Measurements from ENCODE around the gene TMEM190. TPM values are rescaled to one million over a fixed set of nuclear protein-coding genes. Genes with fewer than 3 reads are reported as not detected.
A peak's percentile ranks its signal among the peaks of the same experiment; 100 is the strongest.

The TMEM190 gene
- total and polyA plus RNA-seq, 5 donors from 2014 or later: not detected

GRCh38 chr19:55385724-55386492 is 9.3 kb downstream of the TMEM190 start, which contains the start of gene RPL28:
Gene RPL28, plus strand, starts transcription at chr19:55385932. Its CDS starts 426 bp downstream, at chr19:55386358.
- Mint-ChIP-seq H3K27ac (peak within 1 kb of the TSS; percentile 95 to 100 (median 99)), H3K27me3 (no peaks in the 10 kb centered on the region)
- H3K4me3 ChIP-seq (ENCODE audit: low read depth, low read length): peak within 1 kb of the TSS; percentile 94

DNA sequence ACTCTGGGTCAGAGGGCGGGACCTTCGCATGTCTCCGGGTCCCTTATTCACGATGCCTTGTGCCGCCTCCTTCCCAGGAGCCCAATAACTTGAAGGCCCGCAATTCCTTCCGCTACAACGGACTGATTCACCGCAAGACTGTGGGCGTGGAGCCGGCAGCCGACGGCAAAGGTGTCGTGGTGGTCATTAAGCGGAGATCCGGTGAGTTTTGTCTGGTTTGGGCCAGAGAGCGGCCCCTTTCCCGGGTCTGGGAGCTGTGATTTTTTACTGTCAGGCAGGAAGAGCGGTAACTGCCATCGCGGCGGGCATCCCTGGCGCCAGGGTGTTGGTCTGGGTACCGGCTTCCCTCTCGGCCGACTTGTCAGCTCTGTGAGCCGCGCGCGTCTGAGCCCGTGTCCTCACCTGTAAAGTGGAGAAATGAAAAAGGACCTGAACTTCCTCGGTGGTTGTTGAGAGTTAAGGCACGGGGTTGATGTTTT is 9.9 kb downstream of the TMEM190 start:
- DNase-seq (peak in 1 of 3 donors; percentile 30), ATAC-seq (ENCODE audit: low read depth in 2 of 2) (no peak)
- H3K4me3 ChIP-seq (ENCODE audit: low read depth, low read length): peak overlapping the region; percentile 90
- H3K36me3 ChIP-seq (ENCODE audit: control insufficient read depth, insufficient read depth, low read length): peaks cover 37% of the 10 kb centered on the region
- no peaks in the 10 kb centered on the region for H3K9me3 ChIP-seq (ENCODE audit: control insufficient read depth in 2 of 2, low read length in 2 of 2)
- no peaks in the 10 kb centered on the region for H3K27me3 ChIP-seq (ENCODE audit: control insufficient read depth, insufficient read depth, low read length)
- H3K4me1 ChIP-seq (ENCODE audit: control insufficient read depth, insufficient read depth, low read length, poor library complexity, severe bottlenecking): peaks cover 61% of the 10 kb centered on the region
- peaks cover 0 to 2% (median 0%) of the 10 kb centered on the region in 7 donors for H3K9me3 Mint-ChIP-seq
- H3K27me3 Mint-ChIP-seq: no peaks in the 10 kb centered on the region
- peak overlapping the region; percentile 95 to 100 (median 99) for H3K27ac Mint-ChIP-seq
- H3K36me3 Mint-ChIP-seq: peaks cover 29% of the 10 kb centered on the region
- peak overlapping the region; percentile 94 for H3K27ac ChIP-seq (ENCODE audit: insufficient read depth, low read length, poor library complexity, severe bottlenecking)
- peaks cover 5 to 81% (median 38%) of the 10 kb centered on the region in 4 donors for H3K4me1 Mint-ChIP-seq
- peak overlapping the region; percentile 97 to 100 (median 100) for H3K4me3 Mint-ChIP-seq

More at GRCh38 chr19:55385724-55386492, 9.3 kb downstream of the TMEM190 start, which contains the start of gene RPL28:
- ATAC-seq (ENCODE audit: low read depth in 2 of 2) (peak; percentile 75 to 79), DNase-seq (peak; percentile 97 to 99 (median 99))
- peaks cover 30% of the 10 kb centered on the region for H3K36me3 Mint-ChIP-seq
- Histone ChIP-seq H3K4me1 (ENCODE audit: control insufficient read depth, insufficient read depth, low read length, poor library complexity, severe bottlenecking) (peaks cover 61% of the 10 kb centered on the region), H3K27ac (ENCODE audit: insufficient read depth, low read length, poor library complexity, severe bottlenecking) (peak within 1 kb of the TSS; percentile 94), H3K36me3 (ENCODE audit: control insufficient read depth, insufficient read depth, low read length) (peaks cover 31% of the 10 kb centered on the region), H3K27me3 (ENCODE audit: control insufficient read depth, insufficient read depth, low read length) (no peaks in the 10 kb centered on the region), H3K9me3 (ENCODE audit: control insufficient read depth in 2 of 2, low read length in 2 of 2) (no peaks in the 10 kb centered on the region)
- H3K4me3 Mint-ChIP-seq: peak within 1 kb of the TSS; percentile 97 to 100 (median 100)
- peaks cover 5 to 81% (median 36%) of the 10 kb centered on the region in 4 donors for H3K4me1 Mint-ChIP-seq
- H3K9me3 Mint-ChIP-seq: peaks cover 0 to 2% (median 0%) of the 10 kb centered on the region in 7 donors

DNA sequence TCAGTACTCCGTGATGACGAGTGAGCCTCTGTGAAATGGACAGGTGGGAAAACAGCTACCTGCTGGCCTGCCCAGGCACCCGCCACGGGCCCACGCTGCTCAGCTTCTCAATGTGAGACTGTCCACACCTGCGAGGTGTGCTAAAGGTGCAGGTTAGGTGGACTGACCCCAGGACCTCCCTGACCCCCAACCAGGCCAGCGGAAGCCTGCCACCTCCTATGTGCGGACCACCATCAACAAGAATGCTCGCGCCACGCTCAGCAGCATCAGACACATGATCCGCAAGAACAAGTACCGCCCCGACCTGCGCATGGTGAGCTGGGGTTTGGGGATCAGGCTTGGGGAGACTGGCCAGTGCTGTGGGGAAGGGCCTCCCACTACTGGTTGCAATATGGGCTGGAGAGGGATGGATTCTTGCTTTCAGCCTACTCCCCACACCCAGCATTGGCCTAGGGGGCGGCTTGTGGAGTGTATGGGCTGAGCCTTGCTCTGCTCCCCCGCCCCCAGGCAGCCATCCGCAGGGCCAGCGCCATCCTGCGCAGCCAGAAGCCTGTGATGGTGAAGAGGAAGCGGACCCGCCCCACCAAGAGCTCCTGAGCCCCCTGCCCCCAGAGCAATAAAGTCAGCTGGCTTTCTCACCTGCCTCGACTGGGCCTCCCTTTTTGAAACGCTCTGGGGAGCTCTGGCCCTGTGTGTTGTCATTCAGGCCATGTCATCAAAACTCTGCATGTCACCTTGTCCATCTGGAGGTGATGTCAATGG is 11.3 kb downstream of the TMEM190 start:
- Mint-ChIP-seq H3K36me3 (peaks cover 30% of the 10 kb centered on the region), H3K4me1 (peaks cover 5 to 75% (median 36%) of the 10 kb centered on the region in 4 donors), H3K27me3 (no peaks in the 10 kb centered on the region), H3K27ac (peak overlapping the region; percentile 84 to 100 (median 95)), H3K9me3 (peaks cover 0 to 2% (median 0%) of the 10 kb centered on the region in 7 donors), H3K4me3 (peak overlapping the region; percentile 97 to 100 (median 100))
- Histone ChIP-seq H3K27me3 (ENCODE audit: control insufficient read depth, insufficient read depth, low read length) (no peaks in the 10 kb centered on the region), H3K4me1 (ENCODE audit: control insufficient read depth, insufficient read depth, low read length, poor library complexity, severe bottlenecking) (peaks cover 53% of the 10 kb centered on the region), H3K4me3 (ENCODE audit: low read depth, low read length) (peak overlapping the region; percentile 90), H3K9me3 (ENCODE audit: control insufficient read depth in 2 of 2, low read length in 2 of 2) (no peaks in the 10 kb centered on the region), H3K27ac (ENCODE audit: insufficient read depth, low read length, poor library complexity, severe bottlenecking) (peak overlapping the region; percentile 94), H3K36me3 (ENCODE audit: control insufficient read depth, insufficient read depth, low read length) (peaks cover 41% of the 10 kb centered on the region)
- no peak for ATAC-seq (ENCODE audit: low read depth in 2 of 2)
- DNase-seq: no peak

DNA sequence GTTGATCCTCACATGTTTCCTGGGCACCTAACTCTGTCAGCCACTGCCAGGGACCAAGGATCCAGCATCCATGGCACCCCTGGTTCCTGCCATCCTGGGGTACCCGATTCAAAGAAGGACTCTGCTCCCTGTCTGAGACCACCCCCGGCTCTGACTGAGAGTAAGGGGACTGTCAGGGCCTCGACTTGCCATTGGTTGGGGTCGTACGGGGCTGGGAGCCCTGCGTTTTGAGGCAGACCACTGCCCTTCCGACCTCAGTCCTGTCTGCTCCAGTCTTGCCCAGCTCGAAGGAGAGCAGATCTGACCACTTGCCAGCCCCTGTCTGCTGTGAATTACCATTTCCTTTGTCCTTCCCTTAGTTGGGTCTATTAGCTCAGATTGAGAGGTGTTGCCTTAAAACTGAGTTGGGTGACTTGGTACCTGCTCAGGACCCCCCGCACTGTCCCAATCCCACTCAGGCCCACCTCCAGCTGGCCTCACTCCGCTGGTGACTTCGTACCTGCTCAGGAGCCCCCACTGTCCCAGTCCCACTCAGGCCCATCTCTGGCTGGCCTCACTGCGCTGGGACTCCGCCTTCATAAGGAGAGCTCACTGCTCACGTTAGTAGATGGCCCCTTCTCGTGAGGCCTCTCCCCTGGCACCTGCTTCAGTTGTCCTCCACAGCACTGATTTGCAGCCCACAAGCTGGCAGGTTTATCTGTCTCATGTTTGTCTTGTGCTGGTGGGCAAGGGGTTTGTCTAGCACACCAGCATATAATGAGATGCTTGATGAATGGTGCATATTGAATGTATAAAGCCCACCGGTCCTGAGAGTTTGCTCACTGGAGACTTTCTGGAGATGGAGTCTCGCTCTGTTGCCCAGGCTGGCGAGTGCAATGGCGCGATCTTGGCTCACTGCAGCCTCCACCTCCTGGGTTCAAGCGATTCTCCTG is 13.0 kb downstream of the TMEM190 start:
- Histone ChIP-seq H3K4me1 (ENCODE audit: control insufficient read depth, insufficient read depth, low read length, poor library complexity, severe bottlenecking) (peaks cover 42% of the 10 kb centered on the region), H3K27me3 (ENCODE audit: control insufficient read depth, insufficient read depth, low read length) (no peaks in the 10 kb centered on the region), H3K4me3 (ENCODE audit: low read depth, low read length) (no peak overlapping the region), H3K27ac (ENCODE audit: insufficient read depth, low read length, poor library complexity, severe bottlenecking) (no peak overlapping the region), H3K9me3 (ENCODE audit: control insufficient read depth in 2 of 2, low read length in 2 of 2) (no peaks in the 10 kb centered on the region), H3K36me3 (ENCODE audit: control insufficient read depth, insufficient read depth, low read length) (peaks cover 41% of the 10 kb centered on the region)
- H3K9me3 Mint-ChIP-seq: peaks cover 0 to 2% (median 0%) of the 10 kb centered on the region in 7 donors
- H3K27ac Mint-ChIP-seq: peak overlapping the region in 2 of 3 donors; percentile 19 to 46
- H3K4me1 Mint-ChIP-seq: peaks cover 5 to 68% (median 34%) of the 10 kb centered on the region in 4 donors
- H3K27me3 Mint-ChIP-seq: no peaks in the 10 kb centered on the region
- ATAC-seq (ENCODE audit: low read depth in 2 of 2): no peak
- H3K36me3 Mint-ChIP-seq: peaks cover 30% of the 10 kb centered on the region
- no peak for DNase-seq
- peak overlapping the region; percentile 28 to 80 (median 54) for H3K4me3 Mint-ChIP-seq

GRCh38 chr19:55390461-55390880 is 13.8 kb downstream of the TMEM190 start:
- Mint-ChIP-seq H3K36me3 (peaks cover 30% of the 10 kb centered on the region), H3K4me3 (peak overlapping the region in 2 of 4 donors; percentile 70 to 80)
- peaks cover 35% of the 10 kb centered on the region for H3K4me1 ChIP-seq (ENCODE audit: control insufficient read depth, insufficient read depth, low read length, poor library complexity, severe bottlenecking)

DNA sequence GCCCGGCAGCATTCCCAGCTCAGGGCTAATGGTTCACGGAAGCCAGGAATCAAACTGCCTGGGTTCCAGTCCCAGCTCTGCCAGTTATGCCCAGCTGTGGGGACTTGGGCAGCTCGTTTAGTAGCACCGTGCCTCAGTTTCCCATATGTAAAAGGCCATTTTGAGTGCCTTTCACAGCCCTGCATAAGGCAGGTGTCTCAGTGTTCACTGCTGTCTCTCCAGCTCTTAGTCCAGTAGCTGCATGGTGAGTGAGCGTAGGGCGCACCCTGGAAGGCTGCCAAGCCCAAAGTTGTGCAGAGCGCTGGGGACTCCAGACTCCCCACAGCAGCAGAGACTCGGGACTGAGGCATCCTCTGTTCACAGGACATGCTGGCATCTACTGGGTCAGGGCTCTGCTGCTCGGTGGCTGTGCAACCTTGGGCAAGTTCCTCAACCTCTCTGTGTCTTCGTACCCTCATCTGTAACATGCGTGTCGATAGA is 14.6 kb downstream of the TMEM190 start:
- Histone ChIP-seq H3K4me3 (ENCODE audit: low read depth, low read length) (no peak overlapping the region), H3K9me3 (ENCODE audit: control insufficient read depth in 2 of 2, low read length in 2 of 2) (no peaks in the 10 kb centered on the region), H3K36me3 (ENCODE audit: control insufficient read depth, insufficient read depth, low read length) (peaks cover 41% of the 10 kb centered on the region), H3K27ac (ENCODE audit: insufficient read depth, low read length, poor library complexity, severe bottlenecking) (no peak overlapping the region), H3K4me1 (ENCODE audit: control insufficient read depth, insufficient read depth, low read length, poor library complexity, severe bottlenecking) (peaks cover 35% of the 10 kb centered on the region), H3K27me3 (ENCODE audit: control insufficient read depth, insufficient read depth, low read length) (no peaks in the 10 kb centered on the region)
- no peak for ATAC-seq (ENCODE audit: low read depth in 2 of 2)
- peaks cover 26% of the 10 kb centered on the region for H3K36me3 Mint-ChIP-seq
- peak overlapping the region in 1 of 4 donors; percentile 80 for H3K4me3 Mint-ChIP-seq
- H3K27me3 Mint-ChIP-seq: no peaks in the 10 kb centered on the region
- no peak for DNase-seq
- H3K4me1 Mint-ChIP-seq: peaks cover 5 to 58% (median 28%) of the 10 kb centered on the region in 4 donors
- peak overlapping the region in 1 of 3 donors; percentile 52 for H3K27ac Mint-ChIP-seq
- H3K9me3 Mint-ChIP-seq: no peaks in the 10 kb centered on the region

More at GRCh38 chr19:55390461-55390880, 13.8 kb downstream of the TMEM190 start:
- DNase-seq (no peak), ATAC-seq (ENCODE audit: low read depth in 2 of 2) (no peak)
- H3K27me3 Mint-ChIP-seq: no peaks in the 10 kb centered on the region
- Histone ChIP-seq H3K27me3 (ENCODE audit: control insufficient read depth, insufficient read depth, low read length) (no peaks in the 10 kb centered on the region), H3K4me3 (ENCODE audit: low read depth, low read length) (no peak overlapping the region), H3K27ac (ENCODE audit: insufficient read depth, low read length, poor library complexity, severe bottlenecking) (no peak overlapping the region), H3K9me3 (ENCODE audit: control insufficient read depth in 2 of 2, low read length in 2 of 2) (no peaks in the 10 kb centered on the region), H3K36me3 (ENCODE audit: control insufficient read depth, insufficient read depth, low read length) (peaks cover 41% of the 10 kb centered on the region)
- H3K27ac Mint-ChIP-seq: peak overlapping the region in 1 of 3 donors; percentile 19
- H3K4me1 Mint-ChIP-seq: peaks cover 5 to 62% (median 33%) of the 10 kb centered on the region in 4 donors
- peaks cover 0 to 2% (median 0%) of the 10 kb centered on the region in 7 donors for H3K9me3 Mint-ChIP-seq

All from CD4-positive, CD25-positive, alpha-beta regulatory T cell (primary cell).